ENCODE measurements around the gene SLC38A7. TPM values are rescaled to one million over a fixed set of nuclear protein-coding genes. Genes with fewer than 3 reads are reported as not detected.
A peak's percentile ranks its signal among the peaks of the same experiment; 100 is the strongest.

The SLC38A7 gene
- total RNA-seq, 4 donors from 2014 or later = 8.9 to 14.5 (median 13.3) TPM

DNA sequence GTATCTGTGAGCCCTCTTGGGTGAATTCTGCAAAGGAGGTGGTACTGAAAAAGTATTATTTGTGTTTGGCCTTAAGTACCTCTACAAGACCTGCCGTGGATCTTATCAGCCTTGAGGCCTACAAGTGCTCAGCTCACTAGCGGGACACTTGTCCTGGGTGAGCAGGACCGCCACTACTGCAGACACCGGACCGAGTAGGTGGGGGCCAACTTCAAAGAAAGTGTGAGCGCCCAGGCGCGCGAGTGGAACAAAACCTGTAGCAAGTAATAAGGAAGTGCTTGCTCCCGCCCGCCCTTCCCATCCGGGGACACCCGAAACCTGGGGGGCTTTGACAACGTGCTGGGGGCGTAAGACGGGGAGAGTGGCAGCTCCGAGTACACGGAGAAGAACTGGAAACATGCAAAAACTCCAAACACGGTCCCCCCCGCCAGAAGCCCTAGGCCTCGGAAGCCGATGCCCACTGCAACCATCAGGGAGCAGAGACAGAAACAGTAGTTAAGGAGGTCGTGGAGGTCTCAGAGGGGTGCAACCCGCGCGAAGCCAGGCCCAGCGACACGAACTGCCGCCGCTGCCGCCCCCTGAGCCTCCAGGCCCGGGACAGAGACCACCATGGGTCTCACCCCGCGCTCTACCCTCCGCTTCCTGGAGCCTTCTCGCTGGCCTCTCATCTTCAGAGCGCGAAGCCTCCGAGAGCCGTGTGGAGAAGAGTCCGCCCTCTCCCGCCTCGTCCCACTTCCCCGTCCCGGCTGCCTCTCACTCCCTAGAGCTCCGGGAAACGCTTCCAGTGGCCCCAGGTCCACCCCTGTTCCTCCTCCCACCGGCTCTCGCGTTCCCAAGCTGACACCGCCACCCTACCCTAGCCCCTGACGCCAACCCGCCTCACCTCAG, 55.5 kb downstream of the SLC38A7 start:
- Histone ChIP-seq H3K36me3 (peaks cover 7% of the 10 kb centered on the region), H3K27ac (peak overlapping the region; percentile 100), H3K4me1 (peaks cover 21% of the 10 kb centered on the region), H3K27me3 (no peaks in the 10 kb centered on the region), H3K9me3 (no peaks in the 10 kb centered on the region), H3K4me3 (peak overlapping the region; percentile 99)
- peak in 1 of 3 donors; percentile 69 for TF ChIP-seq POLR2AphosphoS5 (IDR thresholded peaks at IDR 0.05)
- TF ChIP-seq, protein P1, sequence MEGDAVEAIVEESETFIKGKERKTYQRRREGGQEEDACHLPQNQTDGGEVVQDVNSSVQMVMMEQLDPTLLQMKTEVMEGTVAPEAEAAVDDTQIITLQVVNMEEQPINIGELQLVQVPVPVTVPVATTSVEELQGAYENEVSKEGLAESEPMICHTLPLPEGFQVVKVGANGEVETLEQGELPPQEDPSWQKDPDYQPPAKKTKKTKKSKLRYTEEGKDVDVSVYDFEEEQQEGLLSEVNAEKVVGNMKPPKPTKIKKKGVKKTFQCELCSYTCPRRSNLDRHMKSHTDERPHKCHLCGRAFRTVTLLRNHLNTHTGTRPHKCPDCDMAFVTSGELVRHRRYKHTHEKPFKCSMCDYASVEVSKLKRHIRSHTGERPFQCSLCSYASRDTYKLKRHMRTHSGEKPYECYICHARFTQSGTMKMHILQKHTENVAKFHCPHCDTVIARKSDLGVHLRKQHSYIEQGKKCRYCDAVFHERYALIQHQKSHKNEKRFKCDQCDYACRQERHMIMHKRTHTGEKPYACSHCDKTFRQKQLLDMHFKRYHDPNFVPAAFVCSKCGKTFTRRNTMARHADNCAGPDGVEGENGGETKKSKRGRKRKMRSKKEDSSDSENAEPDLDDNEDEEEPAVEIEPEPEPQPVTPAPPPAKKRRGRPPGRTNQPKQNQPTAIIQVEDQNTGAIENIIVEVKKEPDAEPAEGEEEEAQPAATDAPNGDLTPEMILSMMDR (IDR thresholded peaks at IDR 0.05) = no peak
- under 1% methylated on average over 38 of the region's 53 CpGs for WGBS
- DNase-seq (ENCODE audit: low spot score in 2 of 2) = peak; percentile 80 to 88

DNA sequence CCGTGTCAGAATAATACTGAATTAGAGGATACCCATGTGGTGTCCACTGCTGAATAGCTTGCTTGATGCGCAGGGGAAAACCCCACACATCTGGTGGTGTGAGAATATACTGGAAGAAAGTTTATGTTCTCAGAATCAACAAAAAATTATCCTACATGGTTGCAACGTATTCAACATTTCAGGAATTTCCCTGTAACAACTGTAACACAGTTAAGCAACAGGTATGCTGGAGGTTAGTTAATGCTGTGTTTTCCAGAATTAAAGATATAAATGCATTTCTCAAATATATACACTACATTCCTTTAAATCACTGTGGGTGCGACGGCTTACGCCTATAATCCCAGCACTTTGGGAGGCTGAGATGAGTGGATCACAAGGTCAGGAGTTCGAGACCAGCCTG, 60.4 kb downstream of the SLC38A7 start:
- TF ChIP-seq EP300 (IDR thresholded peaks at IDR 0.05) = no peak
- no peak for TF ChIP-seq POLR2A (IDR thresholded peaks at IDR 0.05)
- TF ChIP-seq, protein P1 (IDR thresholded peaks at IDR 0.05) = no peak
- TF ChIP-seq POLR2AphosphoS5 (IDR thresholded peaks at IDR 0.05) = no peak
- 87% methylated on average over 7 of the region's 7 CpGs for WGBS
- peaks cover 16% of the 10 kb centered on the region for H3K4me1 ChIP-seq
- peaks cover 50% of the 10 kb centered on the region for H3K36me3 ChIP-seq
- no peak for DNase-seq (ENCODE audit: low spot score in 2 of 2)
- H3K27ac ChIP-seq = no peak overlapping the region
- H3K27me3 ChIP-seq = no peaks in the 10 kb centered on the region
- no peak overlapping the region for H3K4me3 ChIP-seq
- no peaks in the 10 kb centered on the region for H3K9me3 ChIP-seq

DNA sequence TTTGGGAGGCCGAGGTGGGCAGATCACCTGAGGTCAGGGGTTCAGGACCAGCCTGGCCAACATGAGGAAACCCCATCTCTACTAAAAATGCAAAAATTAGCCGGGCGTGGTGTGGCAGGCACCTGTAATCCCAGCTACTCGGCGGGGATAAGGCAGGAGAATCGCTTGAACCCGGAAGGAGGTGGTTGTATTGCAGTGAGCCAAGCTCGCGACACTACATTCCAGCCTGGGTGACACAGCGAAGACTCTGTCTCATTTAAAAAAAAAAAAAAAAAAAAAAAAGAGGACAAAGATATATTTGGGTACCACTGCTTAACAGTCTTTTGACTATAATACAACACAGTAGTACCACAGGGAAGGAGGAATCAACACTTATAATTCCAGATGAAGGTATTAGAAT, 64.2 kb downstream of the SLC38A7 start:
- DNase-seq (ENCODE audit: low spot score in 2 of 2) = peak in 1 of 2 donors; percentile 35
- no peak overlapping the region for H3K27ac ChIP-seq
- H3K4me3 ChIP-seq = no peak overlapping the region

DNA sequence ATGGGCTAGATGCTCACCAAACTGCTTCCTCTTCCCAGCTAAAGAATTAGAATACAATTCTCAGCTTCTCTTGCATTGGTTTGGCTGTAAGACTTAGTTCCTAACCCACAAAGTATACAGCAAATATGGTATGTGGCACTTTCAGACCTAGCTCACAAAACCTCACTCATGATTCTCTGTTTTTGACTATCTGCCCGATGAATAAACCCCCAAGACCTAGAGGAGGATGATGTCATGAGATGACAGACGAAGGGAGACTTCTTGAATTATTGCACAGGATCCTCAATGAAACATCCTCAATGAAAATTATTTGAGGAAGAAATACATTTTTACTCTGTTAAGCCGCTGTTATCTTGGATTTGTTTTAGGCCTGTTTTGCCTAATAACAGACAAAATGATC, 69.3 kb downstream of the SLC38A7 start:
- Histone ChIP-seq H3K4me3 (no peak overlapping the region), H3K27ac (no peak overlapping the region), H3K27me3 (no peaks in the 10 kb centered on the region), H3K4me1 (no peaks in the 10 kb centered on the region), H3K9me3 (no peaks in the 10 kb centered on the region), H3K36me3 (peaks cover 21% of the 10 kb centered on the region)
- DNase-seq (ENCODE audit: low spot score in 2 of 2) = no peak
- no peak for TF ChIP-seq EP300 (IDR thresholded peaks at IDR 0.05)
- TF ChIP-seq, protein P1 (IDR thresholded peaks at IDR 0.05) = no peak
- 56% methylated on average over 3 of the region's 3 CpGs for WGBS

More for the DNA sequence above, 64.2 kb downstream of the SLC38A7 start:
- Histone ChIP-seq H3K36me3 (peaks cover 56% of the 10 kb centered on the region), H3K9me3 (no peaks in the 10 kb centered on the region), H3K4me1 (no peaks in the 10 kb centered on the region), H3K27me3 (no peaks in the 10 kb centered on the region)
- 81% methylated on average over 10 of the region's 10 CpGs for WGBS
- TF ChIP-seq POLR2A (IDR thresholded peaks at IDR 0.05) = no peak
- TF ChIP-seq EP300 (IDR thresholded peaks at IDR 0.05) = no peak
- TF ChIP-seq, protein P1 (IDR thresholded peaks at IDR 0.05) = no peak
- no peak for TF ChIP-seq POLR2AphosphoS5 (IDR thresholded peaks at IDR 0.05)

Other genes with a start within 250 kb of the SLC38A7 start
- gene NDRG4, start 184.6 kb downstream of the SLC38A7 start, total RNA-seq = 10 to 100 TPM; 42.5 to 70.3 (median 50.7) TPM
- 10 to 100 TPM; 42.6 to 71.8 (median 51.7) TPM for gene SETD6, start 169.3 kb downstream of the SLC38A7 start, total RNA-seq
- gene CNOT1, start 54.9 kb downstream of the SLC38A7 start, total RNA-seq = 100 to 1,000 TPM in 3 of 4 donors, 10 to 100 TPM in 1; 94.8 to 238 (median 143) TPM
- 10 to 100 TPM; 44.9 to 92.5 (median 78.8) TPM for gene GOT2, start 49.5 kb upstream of the SLC38A7 start, total RNA-seq

All from suprapubic skin (tissue), 4 donors.